Glutamatergic neuron (in vitro differentiated cells): Measurements from ENCODE around the gene CD3E. TPM values are rescaled to one million over a fixed set of nuclear protein-coding genes. Genes with fewer than 3 reads are reported as not detected.

Source experiments
- DNase-seq: peaks from one replicate; pipeline ENCODE4 v3.0.0; 2022
- H3K27ac Mint-ChIP-seq: one replicate; pipeline ENCODE4 v1.8.0; 2020; ENCODE audit warnings: mild to moderate bottlenecking, mixed read lengths, inconsistent platforms; ENCODE audit not compliant: unreplicated experiment
- H3K27me3 Mint-ChIP-seq: one replicate; pipeline ENCODE4 v1.8.0; 2020; ENCODE audit warnings: mild to moderate bottlenecking, moderate library complexity, mixed read lengths, inconsistent platforms; ENCODE audit not compliant: unreplicated experiment
- H3K36me3 Mint-ChIP-seq: one replicate; pipeline ENCODE4 v1.8.0; 2020; ENCODE audit warnings: mild to moderate bottlenecking, mixed read lengths, inconsistent platforms; ENCODE audit not compliant: unreplicated experiment
- H3K4me1 Mint-ChIP-seq: one replicate; pipeline ENCODE4 v1.8.0; 2020; ENCODE audit warnings: mild to moderate bottlenecking, low read depth, mixed read lengths, inconsistent platforms; ENCODE audit not compliant: unreplicated experiment
- H3K4me3 Mint-ChIP-seq: one replicate; pipeline ENCODE4 v1.8.0; 2020; ENCODE audit warnings: mild to moderate bottlenecking, mixed read lengths, inconsistent platforms; ENCODE audit not compliant: unreplicated experiment
- H3K9me3 Mint-ChIP-seq: one replicate; pipeline ENCODE4 v1.8.0; 2020; ENCODE audit warnings: mild to moderate bottlenecking, moderate library complexity, mixed read lengths, inconsistent platforms; ENCODE audit not compliant: unreplicated experiment
- CTCF ChIP-seq: fragments of 200-600 bp; sonication (generic); IDR thresholded peaks from one replicate; pipeline ENCODE4 v1.5.0; 2021; ENCODE audit not compliant: partially characterized antibody, unreplicated experiment
- total RNA-seq: library from RNA; stranded (reverse); fragmentation: NEBNext Ultra II Directional; extraction: Animal tissue kit (Norgen Biotek cat#: 25700); gene quantifications from one replicate; pipeline ENCODE4 v1.2.1, GENCODE V29; 2021; ENCODE audit not compliant: unreplicated experiment

CD3E gene
- total RNA-seq, 1 donor from 2014 or later = not detected

DNA sequence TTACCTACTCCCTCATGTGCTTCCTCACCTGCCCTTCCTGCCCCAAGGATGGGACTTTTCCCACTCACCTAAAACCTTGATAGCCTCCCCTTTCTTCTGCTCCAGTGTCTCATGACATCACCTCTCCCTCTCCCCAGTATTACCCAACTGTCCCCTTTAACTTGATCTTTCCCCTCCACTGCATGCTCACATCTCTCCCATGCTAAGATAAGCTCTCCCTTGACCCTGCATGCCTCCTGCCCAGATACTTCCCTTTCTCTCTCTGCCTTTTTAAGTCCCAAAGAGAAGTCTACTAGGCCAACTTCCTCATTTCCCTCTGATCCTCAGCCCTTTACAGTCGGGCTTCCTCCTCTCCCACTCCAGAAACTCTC, 14.8 kb downstream of the CD3E start:
- no peak overlapping the region for H3K4me3 Mint-ChIP-seq
- no peak for TF ChIP-seq CTCF
- no peak for DNase-seq
- H3K36me3 Mint-ChIP-seq = no peaks in the 10 kb centered on the region
- H3K27ac Mint-ChIP-seq = no peak overlapping the region
- H3K27me3 Mint-ChIP-seq = peaks cover 5% of the 10 kb centered on the region
- H3K4me1 Mint-ChIP-seq = peaks cover 19% of the 10 kb centered on the region
- H3K9me3 Mint-ChIP-seq = peaks cover 12% of the 10 kb centered on the region

- peaks cover 9% of the 10 kb centered on the region for H3K4me1 Mint-ChIP-seq
- H3K27me3 Mint-ChIP-seq = peaks cover 4% of the 10 kb centered on the region
- no peak for DNase-seq
- no peak overlapping the region for H3K27ac Mint-ChIP-seq
- no peak overlapping the region for H3K4me3 Mint-ChIP-seq
- H3K9me3 Mint-ChIP-seq = peaks cover 10% of the 10 kb centered on the region
- no peak for TF ChIP-seq CTCF
- H3K36me3 Mint-ChIP-seq = no peaks in the 10 kb centered on the region
These were observed 16.0 kb downstream of the CD3E start for GRCh38 chr11:118320515-118320914.

- no peak for DNase-seq
- H3K27me3 Mint-ChIP-seq = no peaks in the 10 kb centered on the region
- H3K9me3 Mint-ChIP-seq = peaks cover 4% of the 10 kb centered on the region
- H3K4me1 Mint-ChIP-seq = no peaks in the 10 kb centered on the region
- no peak overlapping the region for H3K27ac Mint-ChIP-seq
- no peaks in the 10 kb centered on the region for H3K36me3 Mint-ChIP-seq
- H3K4me3 Mint-ChIP-seq = no peak overlapping the region
- no peak for TF ChIP-seq CTCF
These were observed 17.0 kb downstream of the CD3E start for GRCh38 chr11:118321386-118322082.

- no peaks in the 10 kb centered on the region for H3K36me3 Mint-ChIP-seq
- no peak for TF ChIP-seq CTCF
- peaks cover 4% of the 10 kb centered on the region for H3K9me3 Mint-ChIP-seq
- no peak overlapping the region for H3K27ac Mint-ChIP-seq
- H3K4me1 Mint-ChIP-seq = no peaks in the 10 kb centered on the region
- DNase-seq = no peak
- H3K4me3 Mint-ChIP-seq = no peak overlapping the region
- no peaks in the 10 kb centered on the region for H3K27me3 Mint-ChIP-seq
These were observed 18.2 kb downstream of the CD3E start for GRCh38 chr11:118322721-118323120.

DNA sequence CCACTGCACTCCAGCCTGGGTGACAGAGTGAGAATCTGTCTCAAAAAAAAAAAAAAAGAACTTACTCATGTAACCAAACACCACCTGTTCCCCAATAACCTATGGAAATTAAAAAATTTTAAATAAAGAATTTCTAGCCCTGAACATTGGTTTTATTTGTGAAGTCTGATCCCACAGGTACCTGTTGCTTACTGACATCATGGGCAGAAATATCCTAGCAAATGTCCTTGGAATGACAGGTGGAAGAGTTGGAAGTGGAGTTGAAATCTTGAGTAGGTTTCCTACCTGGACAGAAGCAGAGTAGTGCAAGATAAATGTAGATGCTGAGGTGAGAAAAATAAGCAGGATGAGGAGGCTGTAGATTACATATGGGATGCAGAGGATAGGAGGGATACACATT, 20.8 kb downstream of the CD3E start:
- no peaks in the 10 kb centered on the region for H3K36me3 Mint-ChIP-seq
- no peaks in the 10 kb centered on the region for H3K4me1 Mint-ChIP-seq
- no peak for DNase-seq
- H3K4me3 Mint-ChIP-seq = no peak overlapping the region
- no peak overlapping the region for H3K27ac Mint-ChIP-seq
- H3K9me3 Mint-ChIP-seq = peaks cover 3% of the 10 kb centered on the region
- H3K27me3 Mint-ChIP-seq = no peaks in the 10 kb centered on the region
- TF ChIP-seq CTCF = no peak
